HG03045 (cell line): Measurements from ENCODE around the gene ISLR.
"Not testable (repeated sequence)": the region's sequence is repeated elsewhere in the genome, so short reads cannot be mapped to it uniquely, and the experiment has no call there.

Experiments used
- ATAC-seq: cut with Tn5 transposase; IDR thresholded peaks from one replicate; pipeline ENCODE4 v1.9.1; 2021; ENCODE audit warnings: mild to moderate bottlenecking, moderate library complexity; ENCODE audit not compliant: unreplicated experiment

Gene ISLR

DNA sequence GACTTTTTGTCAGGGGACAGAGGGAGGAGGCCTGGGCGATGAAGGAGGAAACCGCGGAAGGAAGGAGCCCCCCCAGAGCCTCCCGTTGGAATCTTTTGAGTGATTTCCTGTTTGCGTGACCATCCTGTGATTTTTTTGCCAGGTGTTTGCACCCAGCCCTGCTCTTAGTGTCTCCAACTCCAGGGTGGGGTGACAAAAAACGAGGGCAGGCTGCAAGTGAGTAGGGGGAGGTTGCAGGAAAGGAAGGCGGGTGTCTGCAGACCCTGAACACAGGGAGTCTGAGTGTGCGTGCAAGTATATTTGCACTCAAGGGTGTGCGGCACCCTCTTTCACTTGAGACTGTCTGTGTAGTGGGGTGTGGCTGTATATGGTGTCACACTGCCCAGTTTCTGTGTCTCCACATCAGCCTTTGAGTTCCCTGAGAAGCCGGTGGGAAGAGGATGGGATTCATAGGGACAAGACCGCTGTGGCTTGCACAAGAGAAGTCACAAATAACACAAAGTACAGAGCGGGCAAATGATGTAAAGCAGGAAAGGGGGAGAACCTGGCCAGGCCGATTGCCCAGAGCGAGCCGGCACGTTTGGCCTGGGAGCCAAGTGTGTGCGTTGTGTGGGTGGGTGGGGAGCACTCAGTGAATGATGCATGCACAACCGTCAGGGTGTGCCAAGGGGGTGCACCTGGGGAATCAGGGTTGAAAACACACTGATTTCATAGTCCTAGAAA, 36.5 kb upstream of the ISLR start:
- ATAC-seq = no peak

DNA sequence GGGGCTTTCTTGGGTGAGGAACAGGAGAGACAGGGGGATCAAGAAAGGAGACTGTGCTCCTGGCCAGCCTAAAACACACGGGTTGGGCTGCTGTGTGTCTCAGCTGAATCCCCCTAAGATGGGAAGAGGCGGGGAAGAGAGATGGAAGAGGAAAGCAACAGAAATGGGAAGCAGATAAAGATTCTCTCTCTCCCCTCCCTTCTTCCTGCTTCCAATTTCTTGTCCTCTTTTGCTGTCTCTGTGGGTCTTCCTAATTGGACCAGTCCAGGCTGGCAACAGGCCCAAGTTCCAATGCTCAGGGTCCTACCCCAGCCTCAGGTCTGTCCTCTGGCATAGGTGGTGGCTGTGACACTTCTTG, 36.0 kb upstream of the ISLR start:
- ATAC-seq = no peak

DNA sequence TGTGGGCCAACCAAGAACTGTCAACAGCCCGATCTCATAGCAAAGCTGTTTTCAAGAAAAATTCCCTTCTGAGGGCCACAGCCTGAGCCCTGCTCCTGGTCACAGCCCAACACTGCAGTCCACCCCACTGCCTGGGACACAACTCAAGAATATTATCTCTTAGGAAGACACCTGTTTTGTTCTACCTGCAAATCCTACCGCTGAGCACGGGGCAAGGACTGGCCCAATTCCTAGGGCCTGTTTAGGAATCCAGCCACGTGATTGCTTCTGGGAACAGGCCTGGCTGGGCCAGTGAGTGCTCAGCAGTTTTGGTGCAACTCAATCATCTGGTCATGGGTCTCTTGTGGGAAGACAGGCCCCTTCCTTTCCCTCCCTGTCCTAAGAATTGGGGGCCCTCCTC, 34.9 kb upstream of the ISLR start:
- no peak for ATAC-seq

DNA sequence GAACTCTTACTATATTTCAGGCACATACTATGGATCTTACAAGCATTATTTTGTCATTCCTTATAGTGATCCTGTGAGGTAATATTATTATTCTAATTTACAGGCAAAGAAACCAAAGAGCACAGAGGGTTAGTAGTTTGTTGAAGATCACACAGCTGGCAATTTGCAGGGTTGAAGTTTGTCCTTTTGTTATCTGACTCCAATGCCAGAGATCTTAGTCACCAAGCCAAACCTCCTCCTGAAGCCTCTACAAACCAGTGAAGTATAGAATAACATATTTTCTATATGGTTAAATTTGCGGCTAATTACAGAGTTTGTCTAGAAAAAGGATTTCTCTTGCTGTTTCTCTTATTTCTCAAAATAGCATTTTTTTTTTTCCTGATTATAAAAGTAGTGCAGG, 31.9 kb upstream of the ISLR start:
- ATAC-seq = no peak

DNA sequence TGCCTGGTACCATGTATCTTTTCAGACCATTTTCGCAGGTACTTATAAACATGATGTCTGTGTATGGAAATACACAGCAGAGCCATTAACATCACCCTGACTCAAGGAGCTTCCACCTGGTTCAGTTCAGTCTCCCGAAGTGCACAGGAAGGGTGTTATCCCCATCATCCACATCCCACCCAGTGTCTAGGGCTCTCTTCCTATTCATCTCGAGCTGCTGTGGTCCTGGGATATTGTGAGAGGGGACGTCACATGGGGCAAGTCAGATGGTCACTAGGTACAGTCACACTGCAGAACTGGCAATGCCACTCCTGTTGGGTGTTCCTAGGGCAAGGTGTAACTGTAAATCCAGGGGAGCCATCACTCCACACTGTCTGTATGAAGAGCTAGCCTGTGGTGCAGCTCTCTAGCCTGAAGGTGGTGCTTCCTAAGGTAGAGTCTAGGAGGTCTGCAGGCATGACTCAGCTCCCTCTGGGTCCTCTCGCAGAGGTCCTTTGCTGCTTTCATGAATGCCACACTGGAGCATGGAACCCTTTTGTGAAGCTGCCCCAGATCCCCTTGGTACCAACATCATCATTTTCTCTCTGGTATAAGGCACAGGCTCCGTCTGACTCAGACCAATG, 29.2 kb upstream of the ISLR start:
- no peak for ATAC-seq

DNA sequence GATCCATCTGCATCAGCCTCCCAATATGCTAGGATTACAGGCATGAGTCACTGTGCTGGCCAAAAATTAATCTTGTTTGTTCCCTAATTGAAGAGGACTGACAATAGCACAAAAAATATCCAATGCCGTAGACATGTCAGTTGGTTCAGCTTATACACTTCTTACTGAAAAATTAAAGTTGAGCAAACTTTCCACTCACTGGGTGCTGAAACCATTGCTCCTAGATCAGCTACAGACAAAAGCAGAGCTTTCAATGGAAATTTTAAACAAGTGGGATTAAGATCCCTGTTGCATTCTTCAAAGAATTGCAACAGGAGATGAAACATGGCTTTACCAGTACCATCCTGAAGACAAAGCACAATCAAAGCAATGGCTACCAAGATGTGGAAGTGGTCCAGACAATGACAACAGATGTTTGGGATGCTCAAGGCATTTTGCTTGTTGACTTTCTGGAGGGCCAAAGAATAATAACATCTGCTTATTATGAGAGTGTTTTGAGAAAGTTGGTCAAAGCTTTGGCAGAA, 27.2 kb upstream of the ISLR start:
- no peak for ATAC-seq

DNA sequence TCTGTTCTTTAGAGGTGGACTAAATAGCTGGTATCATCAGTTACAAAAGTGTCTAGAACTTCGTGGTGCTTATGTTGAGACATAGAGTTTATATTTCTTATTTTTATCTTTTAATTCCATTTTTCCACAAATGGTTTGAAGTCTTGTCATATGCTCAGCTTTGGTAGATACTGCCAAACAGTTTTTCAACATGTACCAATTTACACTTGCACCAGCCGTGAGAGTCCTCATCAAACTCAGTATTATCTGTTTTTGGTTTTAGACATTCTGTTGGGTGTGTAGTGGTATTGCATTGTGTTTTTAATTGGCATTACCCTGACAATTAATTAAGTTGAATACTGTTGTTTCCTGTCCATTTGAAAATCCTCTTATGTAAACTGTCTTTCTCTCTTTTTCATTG, 26.5 kb upstream of the ISLR start:
- ATAC-seq = no peak

DNA sequence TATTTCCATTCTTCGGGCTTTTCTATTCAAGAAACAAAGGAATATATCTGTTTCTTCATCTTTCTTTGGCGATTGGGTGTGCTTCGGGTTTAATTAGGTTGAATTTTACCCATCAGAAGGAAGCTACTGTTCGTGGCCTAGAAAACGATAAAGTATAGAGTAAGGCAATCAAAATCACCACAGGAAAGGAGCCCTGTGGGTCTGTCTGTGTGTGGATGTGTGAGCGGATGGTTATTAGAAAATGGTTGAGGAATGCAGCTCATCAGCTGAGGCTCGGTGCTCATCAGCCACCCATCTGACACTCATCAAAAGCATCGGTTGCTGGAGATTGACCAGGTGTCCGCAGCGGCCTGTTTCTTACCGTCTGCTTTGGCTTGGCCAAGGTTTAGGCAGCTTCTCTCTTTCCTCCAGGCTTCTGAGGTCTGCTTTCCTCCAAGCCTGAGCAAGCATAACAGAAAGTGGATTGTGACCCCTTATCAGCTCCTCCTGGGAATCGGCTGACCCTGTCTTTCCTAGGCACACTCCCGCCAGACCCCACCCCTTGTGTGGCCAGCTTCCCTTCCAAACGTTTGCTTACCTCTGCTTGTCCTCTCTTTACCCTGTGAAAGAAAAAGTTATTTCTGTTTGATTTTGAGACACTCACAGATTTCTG, 17.6 kb upstream of the ISLR start:
- ATAC-seq = no peak

DNA sequence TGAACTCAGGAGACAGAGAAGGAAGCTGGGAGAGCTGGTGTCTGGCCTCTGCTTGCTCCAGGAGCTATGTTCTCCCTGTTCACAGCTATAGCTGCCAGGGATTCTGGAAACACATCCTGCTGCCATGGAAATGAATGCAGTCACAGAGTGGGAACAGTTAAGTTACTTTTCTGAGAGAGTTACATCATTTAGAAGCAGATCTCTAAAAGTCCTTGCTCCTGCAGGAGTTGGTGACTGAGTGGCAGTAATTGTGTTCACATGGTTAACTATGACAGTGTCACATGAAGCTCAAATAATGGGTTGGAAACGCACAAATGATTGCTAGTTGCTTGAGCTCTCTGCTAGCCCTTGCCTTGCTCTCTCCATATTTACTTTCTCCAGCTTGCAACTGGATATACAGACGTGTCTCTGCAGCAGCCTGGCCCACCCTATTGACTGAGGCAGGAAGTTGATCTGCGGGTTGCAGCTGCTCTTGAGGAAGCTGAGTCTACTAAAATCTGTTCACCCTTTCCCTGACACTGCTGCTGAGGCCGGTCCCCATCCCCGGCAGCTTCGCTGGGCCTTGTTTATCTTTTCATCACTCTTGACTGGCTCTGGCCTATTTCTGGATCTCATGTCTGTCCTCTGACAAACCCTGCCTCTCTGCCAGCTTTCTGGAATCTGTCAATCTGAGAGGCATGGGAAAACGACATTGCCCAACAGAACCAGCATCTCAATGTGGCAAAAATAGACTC, 16.7 kb upstream of the ISLR start:
- no peak for ATAC-seq

DNA sequence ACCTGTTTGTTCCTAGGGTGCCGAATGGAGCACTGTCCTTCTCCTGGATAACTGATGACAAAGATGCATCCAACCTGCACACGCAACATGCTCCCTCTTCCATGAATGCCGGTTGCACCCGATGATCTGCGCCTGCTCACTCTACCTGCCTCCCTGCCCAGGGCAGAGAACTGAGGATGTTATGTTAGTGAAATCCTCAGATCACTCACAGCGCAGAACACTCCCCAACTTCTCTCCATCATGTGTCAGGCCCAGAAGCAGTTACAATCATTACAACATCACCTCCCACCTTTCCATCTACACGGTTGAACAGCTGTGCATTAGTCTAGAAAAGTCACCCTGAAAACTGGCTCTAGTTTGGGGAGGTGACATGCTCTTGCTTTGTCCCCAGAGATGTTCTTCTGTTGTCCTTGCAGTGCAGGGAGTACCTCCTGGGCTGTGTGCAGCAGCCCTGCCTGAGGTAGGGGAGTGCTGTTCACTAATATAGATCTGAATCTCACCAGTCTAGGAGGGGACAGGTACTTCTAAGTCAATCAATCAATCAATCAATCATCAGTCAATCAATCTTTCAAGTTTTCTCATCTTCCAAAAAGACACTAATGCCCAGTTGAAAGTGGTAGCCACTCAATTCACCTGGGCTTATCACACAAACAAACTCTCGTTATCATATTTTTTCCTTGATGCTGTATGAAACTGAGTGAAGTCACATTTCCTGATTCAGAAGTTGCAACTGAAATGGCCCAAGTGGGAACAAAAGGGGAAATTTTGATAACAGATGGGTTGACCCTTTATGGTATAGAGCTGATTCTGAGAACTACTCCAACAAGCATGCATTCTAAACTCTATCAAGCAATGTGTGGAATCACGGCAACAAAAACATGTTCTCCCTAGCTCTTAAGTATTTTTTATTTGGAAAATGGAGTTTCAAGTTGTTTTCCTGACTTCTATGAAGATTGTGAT, 15.4 kb upstream of the ISLR start:
- ATAC-seq = no peak

DNA sequence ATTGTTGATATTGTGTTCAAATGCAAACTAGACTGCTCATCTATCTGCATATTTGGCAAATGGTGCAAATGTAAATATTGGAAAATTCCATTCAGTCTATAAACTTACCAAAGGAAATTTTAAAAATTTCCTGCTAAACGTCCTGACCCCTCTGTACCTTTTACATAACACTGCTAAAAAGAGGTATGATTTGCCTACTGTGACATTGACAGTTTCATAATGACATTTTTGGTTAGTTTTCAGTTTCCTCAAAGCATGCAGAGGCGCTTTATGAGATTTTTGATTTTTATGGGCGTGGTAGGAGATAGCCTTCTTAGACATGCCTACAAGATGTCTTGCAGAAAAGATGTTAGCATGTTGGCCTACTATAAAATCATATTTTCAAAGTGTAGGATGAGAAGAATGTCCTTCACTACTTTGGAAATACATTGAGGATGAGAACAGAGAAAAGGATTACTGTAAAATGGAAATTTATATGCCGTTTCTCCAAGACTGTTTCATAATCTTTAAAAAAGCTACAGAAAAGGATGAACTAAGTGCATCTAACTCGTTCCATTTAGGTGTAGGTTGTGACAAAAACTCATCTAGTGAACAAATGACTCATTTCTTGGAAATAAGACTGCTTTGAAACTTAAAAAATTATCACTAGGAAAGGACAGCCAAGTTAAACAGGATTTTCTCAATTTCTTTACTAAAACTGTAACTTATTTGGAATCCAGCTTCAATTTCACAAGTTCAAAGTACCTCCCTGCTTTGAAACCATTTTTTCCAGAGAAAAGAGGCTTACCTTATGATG, 14.5 kb upstream of the ISLR start:
- ATAC-seq = peak; percentile 62

DNA sequence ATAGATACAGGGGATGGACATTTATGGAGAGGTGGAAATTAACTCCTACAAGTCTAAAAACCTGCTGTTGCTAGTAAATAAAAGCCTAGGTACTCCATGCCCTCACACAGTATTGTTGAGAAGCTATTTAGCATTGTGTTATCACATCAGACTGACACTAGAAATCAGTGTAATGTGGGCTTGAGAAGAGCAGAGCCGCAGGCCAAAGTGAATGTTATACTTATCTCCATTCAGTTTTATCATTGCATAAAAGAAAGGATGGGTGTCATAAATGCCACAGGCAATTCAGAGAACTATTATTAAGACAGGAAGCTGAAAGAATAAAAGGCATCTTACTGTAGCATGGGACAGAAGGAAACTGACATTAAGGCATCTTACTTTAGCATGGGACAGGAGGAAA, 13.7 kb upstream of the ISLR start:
- ATAC-seq = no peak

DNA sequence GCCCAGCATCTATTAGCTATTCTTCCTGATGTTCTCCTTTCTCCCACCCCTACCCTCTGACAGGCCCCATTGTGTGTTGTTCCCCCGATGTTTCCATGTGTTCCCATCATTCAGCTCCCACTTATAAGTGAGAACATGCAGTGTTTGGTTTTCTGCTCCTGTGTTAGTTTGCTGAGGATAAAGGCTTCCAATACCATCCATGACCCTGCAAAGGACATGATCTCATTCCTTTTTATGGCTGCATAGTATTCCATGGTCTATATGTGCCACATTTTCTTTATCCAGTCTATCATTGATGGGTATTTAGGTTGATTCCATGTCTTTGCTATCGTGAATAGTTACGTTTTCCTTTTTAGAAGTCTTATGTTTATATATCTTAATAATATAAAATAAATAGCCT, 13.1 kb upstream of the ISLR start:
- not testable (repeated sequence) for ATAC-seq

DNA sequence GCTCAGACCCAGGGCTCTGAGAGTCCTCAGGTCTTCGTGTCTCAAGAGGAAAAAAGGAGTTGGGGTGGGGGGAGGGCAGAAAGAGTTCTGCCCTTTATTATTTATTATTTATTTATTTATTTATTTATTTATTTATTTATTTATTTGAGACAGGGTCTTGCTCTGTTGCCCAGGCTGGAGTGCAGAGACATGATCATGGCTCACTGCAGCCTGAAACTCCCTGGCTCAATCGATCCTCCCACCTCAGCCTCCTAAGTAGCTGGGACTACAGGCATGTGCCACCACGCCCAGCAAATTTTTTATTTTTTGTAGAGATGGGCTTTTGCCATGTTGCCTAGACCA, 11.3 kb upstream of the ISLR start:
- not testable (repeated sequence) for ATAC-seq

DNA sequence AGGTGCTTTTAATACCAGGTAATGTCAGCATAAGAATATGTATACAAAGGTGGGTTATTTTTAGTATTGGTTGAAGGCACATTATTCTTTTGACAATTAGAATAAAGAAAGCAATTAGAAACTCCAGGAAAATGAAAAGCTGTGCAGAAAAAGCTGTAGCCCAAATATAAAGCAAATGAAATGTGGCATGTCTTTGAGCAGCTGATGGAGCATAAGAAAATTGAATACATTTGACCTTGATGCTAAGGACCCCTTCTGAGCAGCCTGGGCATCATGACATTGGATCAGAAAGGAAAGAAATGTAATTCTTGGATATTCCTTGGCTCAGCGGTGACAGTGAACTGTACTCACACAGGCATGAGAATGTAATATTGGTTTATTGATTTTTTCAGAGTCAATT, 8.0 kb upstream of the ISLR start:
- ATAC-seq = no peak

DNA sequence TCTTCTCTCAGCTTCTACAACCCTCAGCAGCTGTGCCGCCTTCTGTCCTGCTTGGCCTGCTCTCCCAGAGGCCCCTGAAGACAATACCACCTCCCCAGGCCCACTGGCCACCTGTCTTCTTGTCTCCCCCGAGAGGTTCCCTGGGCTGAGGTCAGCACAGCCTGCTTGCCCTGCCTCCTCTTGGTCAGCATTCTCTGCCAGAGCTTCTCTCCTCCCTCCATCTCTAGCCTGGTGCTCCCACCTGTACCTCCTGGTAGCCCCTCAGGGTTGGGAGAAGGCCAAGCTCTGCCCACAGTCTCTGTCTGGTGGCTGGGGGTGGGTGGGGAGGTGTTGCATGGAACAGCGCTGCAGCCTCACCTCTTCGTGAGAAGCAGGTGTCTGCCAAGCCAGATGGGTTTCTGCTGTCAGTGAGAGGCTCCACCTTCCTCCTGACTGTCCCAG, 5.6 kb upstream of the ISLR start:
- no peak for ATAC-seq

DNA sequence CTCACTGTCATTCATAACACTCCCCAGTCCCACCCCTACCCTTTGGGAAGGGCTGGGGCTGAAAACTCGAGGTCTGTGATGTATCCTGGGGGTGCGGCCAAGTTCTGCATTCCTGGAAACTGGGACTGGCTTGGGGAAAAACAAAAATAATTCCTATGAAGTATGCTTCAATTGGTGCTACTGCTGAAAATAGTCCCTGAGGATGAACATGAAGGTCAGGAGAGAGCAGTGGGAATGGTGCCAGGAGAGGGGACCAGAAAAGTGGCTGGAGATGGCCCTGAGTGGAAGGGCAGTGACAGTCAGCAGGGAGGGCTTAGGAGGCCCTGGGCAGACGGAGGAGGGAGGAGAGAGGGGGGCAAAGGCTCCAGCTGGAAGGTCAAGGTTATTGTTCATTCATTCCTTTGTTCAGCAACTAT, 4.8 kb upstream of the ISLR start:
- no peak for ATAC-seq

DNA sequence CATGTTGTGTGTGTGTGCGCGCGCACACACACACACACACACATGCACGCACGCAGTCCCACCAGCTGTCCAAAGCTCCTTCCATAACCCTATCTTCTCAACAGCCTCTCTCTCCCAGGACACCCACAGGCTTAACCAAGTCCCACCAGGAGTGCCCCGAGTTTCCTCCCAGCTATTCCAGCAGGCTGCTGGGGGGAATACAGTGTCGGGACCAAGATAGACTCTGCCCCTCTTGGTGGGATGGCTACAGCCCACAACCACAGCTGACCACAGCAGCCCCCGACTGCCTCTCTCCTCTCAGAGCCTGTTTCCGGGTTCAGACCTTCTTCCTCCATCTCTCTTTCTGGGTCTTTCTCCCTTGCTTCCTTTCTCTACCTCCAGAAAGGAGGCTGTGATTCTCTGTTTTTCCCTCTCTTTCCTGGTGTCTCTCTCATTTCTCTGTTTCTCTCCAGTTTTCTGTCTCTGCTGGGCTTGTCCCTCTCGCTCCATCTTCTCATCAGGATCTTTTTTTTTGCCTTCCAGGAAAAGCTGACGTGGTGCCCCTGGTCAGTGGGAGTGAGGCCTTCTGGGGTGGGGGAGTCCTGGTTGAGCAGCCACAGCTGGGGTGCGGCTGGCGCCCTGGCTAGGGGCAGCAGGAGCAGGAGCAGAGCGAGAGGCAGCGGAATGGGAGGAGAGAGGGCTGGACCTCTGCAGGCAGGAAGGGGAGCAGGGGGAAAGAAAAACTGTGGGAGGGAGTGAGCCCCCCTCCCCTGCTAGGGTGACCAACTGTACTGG, 3.3 kb upstream of the ISLR start:
- no peak for ATAC-seq
